Neural cell (in vitro differentiated cells): Measurements from ENCODE around the gene SRI. TPM values are rescaled to one million over a fixed set of nuclear protein-coding genes. Genes with fewer than 3 reads are reported as not detected.
"Not testable (repeated sequence)": the region's sequence is repeated elsewhere in the genome, so short reads cannot be mapped to it uniquely, and the experiment has no call there.

Source experiments
- H2AFZ ChIP-seq: fragments of 200-600, 300-800 bp; sonication (generic), shearing (Covaris generic); 2 replicates; pipeline ENCODE4 v1.6.0; 2014; ENCODE audit warnings: low read depth, mild to moderate bottlenecking, antibody characterized with exemption, low read length, moderate library complexity
- H3F3A ChIP-seq: fragments of 200-600 bp; shearing (Covaris generic); 2 replicates; pipeline ENCODE4 v1.6.1; 2016; ENCODE audit warnings: mild to moderate bottlenecking, moderate library complexity, mixed read lengths, antibody characterized with exemption, low read length; ENCODE audit not compliant: insufficient read depth, poor library complexity, severe bottlenecking
- H3K27ac ChIP-seq: fragments of 200-600, 300-800 bp; sonication (generic), shearing (Covaris generic); 2 replicates; pipeline ENCODE4 v1.5.1; 2014; ENCODE audit warnings: mild to moderate bottlenecking, low read length, moderate library complexity
- H3K27me3 ChIP-seq: fragments of 300-800, 200-600 bp; sonication (generic), shearing (Covaris generic); 2 replicates; pipeline ENCODE4 v1.6.0; 2014; ENCODE audit warnings: mild to moderate bottlenecking, low read depth, low read length, moderate library complexity; ENCODE audit not compliant: insufficient read depth
- H3K36me3 ChIP-seq: fragments of 300-800, 200-600 bp; sonication (generic), shearing (Covaris generic); 2 replicates; pipeline ENCODE4 v1.5.1; 2014; ENCODE audit warnings: mild to moderate bottlenecking, antibody characterized with exemption, low read length, moderate library complexity; ENCODE audit not compliant: insufficient read depth
- H3K4me2 ChIP-seq: fragments of 300-800, 200-600 bp; sonication (generic), shearing (Covaris generic); 2 replicates; pipeline ENCODE4 v1.6.0; 2014; ENCODE audit warnings: mild to moderate bottlenecking, low read length
- H3K4me3 ChIP-seq: fragments of 300-800, 200-600 bp; sonication (generic), shearing (Covaris generic); 2 replicates; pipeline ENCODE4 v1.5.1; 2014; ENCODE audit warnings: mild to moderate bottlenecking, low read length, moderate library complexity
- H3K79me2 ChIP-seq: fragments of 200-600 bp; shearing (Covaris generic); replicated peaks from 2 replicates; pipeline ENCODE4 v1.6.0; 2014; ENCODE audit warnings: mild to moderate bottlenecking, low read length, moderate library complexity; ENCODE audit not compliant: insufficient read depth
- H3K9ac ChIP-seq: fragments of 300-800, 200-600 bp; sonication (generic), shearing (Covaris generic); 2 replicates; pipeline ENCODE4 v1.6.1; 2016; ENCODE audit warnings: mild to moderate bottlenecking, low read length, mixed read lengths
- H3K9me2 ChIP-seq: fragments of 200-600 bp; shearing (Covaris generic); 2 replicates; pipeline ENCODE4 v1.6.1; 2016; ENCODE audit warnings: mild to moderate bottlenecking, low read length, mixed read lengths; ENCODE audit not compliant: insufficient read depth
- H3K9me3 ChIP-seq: fragments of 200-600, 300-800 bp; sonication (generic), shearing (Covaris generic); 2 replicates; pipeline ENCODE4 v1.6.1; 2016; ENCODE audit warnings: mild to moderate bottlenecking, mixed run types, low read length, moderate library complexity, mixed read lengths
- H4K20me1 ChIP-seq: fragments of 200-600 bp; shearing (Covaris generic); 2 replicates; pipeline ENCODE4 v1.6.1; 2016; ENCODE audit warnings: mild to moderate bottlenecking, mixed run types; ENCODE audit not compliant: insufficient read depth
- CTCF ChIP-seq: fragments of 450-650 bp; IDR thresholded peaks from 2 replicates; pipeline ENCODE4 v1.5.1; 2014; ENCODE audit warnings: antibody characterized with exemption, mild to moderate bottlenecking, moderate library complexity; ENCODE audit not compliant: poor library complexity, severe bottlenecking
- EP300 ChIP-seq: fragments of 450-650 bp; conservative IDR thresholded peaks from 2 replicates; pipeline ENCODE4 v1.6.1; 2014; ENCODE audit warnings: antibody characterized with exemption, mild to moderate bottlenecking, moderate library complexity; ENCODE audit not compliant: poor library complexity, severe bottlenecking
- EZH2 ChIP-seq: fragments of 200-600, 300-800 bp; shearing (Covaris generic), sonication (generic); IDR thresholded peaks from 2 replicates; pipeline ENCODE4 v1.6.1; 2014; ENCODE audit warnings: antibody characterized with exemption, low read length, borderline replicate concordance, mild to moderate bottlenecking; ENCODE audit not compliant: insufficient read depth, poor library complexity, severe bottlenecking
- MXI1 ChIP-seq: fragments of 450-650 bp; conservative IDR thresholded peaks from 2 replicates; pipeline ENCODE4 v1.6.1; 2014; ENCODE audit warnings: antibody characterized with exemption, mild to moderate bottlenecking; ENCODE audit not compliant: poor library complexity, severe bottlenecking
- POLR2AphosphoS5 ChIP-seq: IDR thresholded peaks from 2 replicates; pipeline ENCODE4 v1.6.1; 2012
- RAD21 ChIP-seq: fragments of 450-650 bp; conservative IDR thresholded peaks from 2 replicates; pipeline ENCODE4 v1.6.1; 2014; ENCODE audit warnings: antibody characterized with exemption, mild to moderate bottlenecking, moderate library complexity
- REST ChIP-seq: IDR thresholded peaks from 2 replicates; pipeline ENCODE4 v1.6.1; 2012; ENCODE audit warnings: borderline replicate concordance
- SMC3 ChIP-seq: fragments of 450-650 bp; conservative IDR thresholded peaks from 2 replicates; pipeline ENCODE4 v1.6.1; 2014; ENCODE audit warnings: antibody characterized with exemption, mild to moderate bottlenecking, moderate library complexity; ENCODE audit not compliant: poor library complexity
- TAF1 ChIP-seq: IDR thresholded peaks from 2 replicates; pipeline ENCODE4 v1.6.1; 2012; ENCODE audit warnings: low read depth
- polyA plus RNA-seq: library from polyadenylated mRNA; depleted of rRNA; stranded (reverse); fragments of >200 nt; gene quantifications from 2 replicates; pipeline ENCODE4 v1.2.3, GENCODE V29; 2014

Gene SRI
- polyA plus RNA-seq, 1 donor from 2014 or later: 97.2 TPM

- no peaks in the 10 kb centered on the region for H3K9me3 ChIP-seq
- no peaks in the 10 kb centered on the region for H3K36me3 ChIP-seq
- no peaks in the 10 kb centered on the region for H4K20me1 ChIP-seq
- no peak overlapping the region for H2AFZ ChIP-seq
- H3F3A ChIP-seq: no peaks in the 10 kb centered on the region
- H3K27me3 ChIP-seq: no peaks in the 10 kb centered on the region
- H3K79me2 ChIP-seq: no peaks in the 10 kb centered on the region
- no peaks in the 10 kb centered on the region for H3K9me2 ChIP-seq
- H3K4me3 ChIP-seq: no peak overlapping the region
- no peak overlapping the region for H3K4me2 ChIP-seq
- no peak overlapping the region for H3K9ac ChIP-seq
- no peak overlapping the region for H3K27ac ChIP-seq
- TF ChIP-seq POLR2AphosphoS5: no peak
These were observed 49.0 kb upstream of the SRI start for GRCh38 chr7:88268858-88269257.

- Histone ChIP-seq H4K20me1 (no peaks in the 10 kb centered on the region), H3K36me3 (no peaks in the 10 kb centered on the region), H3K9me3 (no peaks in the 10 kb centered on the region), H3K9ac (no peak overlapping the region), H3K27ac (no peak overlapping the region), H3K4me3 (no peak overlapping the region), H3K9me2 (no peaks in the 10 kb centered on the region), H3K27me3 (no peaks in the 10 kb centered on the region), H3F3A (no peaks in the 10 kb centered on the region), H3K4me2 (no peak overlapping the region), H3K79me2 (no peaks in the 10 kb centered on the region), H2AFZ (no peak overlapping the region)
- TF ChIP-seq MXI1 (no peak), CTCF (no peak), EZH2 (no peak), TAF1 (no peak), POLR2AphosphoS5 (no peak), REST (no peak), SMC3 (no peak), EP300 (no peak), RAD21 (no peak)
These were observed 48.2 kb upstream of the SRI start for GRCh38 chr7:88268051-88268450.

- H3K9ac ChIP-seq: no peak overlapping the region
- H3K4me3 ChIP-seq: no peak overlapping the region
- no peaks in the 10 kb centered on the region for H3K36me3 ChIP-seq
- no peaks in the 10 kb centered on the region for H3K27me3 ChIP-seq
- H3K27ac ChIP-seq: no peak overlapping the region
- H3K9me3 ChIP-seq: no peaks in the 10 kb centered on the region
- no peak overlapping the region for H3K4me2 ChIP-seq
- no peaks in the 10 kb centered on the region for H3F3A ChIP-seq
- H2AFZ ChIP-seq: no peak overlapping the region
- H4K20me1 ChIP-seq: no peaks in the 10 kb centered on the region
- H3K79me2 ChIP-seq: no peaks in the 10 kb centered on the region
- H3K9me2 ChIP-seq: no peaks in the 10 kb centered on the region
- TF ChIP-seq EP300 (no peak), POLR2AphosphoS5 (no peak), MXI1 (no peak), CTCF (no peak), SMC3 (no peak), RAD21 (no peak), TAF1 (no peak)
These were observed 47.6 kb upstream of the SRI start for GRCh38 chr7:88267421-88267820.

- H3F3A ChIP-seq, H3K4me2 ChIP-seq, H2AFZ ChIP-seq, H3K27ac ChIP-seq, H3K79me2 ChIP-seq, H3K9me2 ChIP-seq, H3K9ac ChIP-seq, H3K9me3 ChIP-seq, H3K36me3 ChIP-seq, H3K4me3 ChIP-seq, H4K20me1 ChIP-seq, H3K27me3 ChIP-seq: not testable (repeated sequence)
These were observed 45.1 kb upstream of the SRI start for GRCh38 chr7:88264987-88265386.
